HG02973 (cell line): ENCODE measurements around the gene IL32.
A peak's percentile ranks its signal among the peaks of the same experiment; 100 is the strongest.

Experiments
- ATAC-seq: cut with Tn5 transposase; IDR thresholded peaks from one replicate; pipeline ENCODE4 v1.9.1; 2021; ENCODE audit warnings: moderate library complexity; ENCODE audit not compliant: unreplicated experiment

IL32 gene

GRCh38 chr16:3027983-3028715 lies 37.3 kb upstream of the IL32 start:
- no peak for ATAC-seq

DNA sequence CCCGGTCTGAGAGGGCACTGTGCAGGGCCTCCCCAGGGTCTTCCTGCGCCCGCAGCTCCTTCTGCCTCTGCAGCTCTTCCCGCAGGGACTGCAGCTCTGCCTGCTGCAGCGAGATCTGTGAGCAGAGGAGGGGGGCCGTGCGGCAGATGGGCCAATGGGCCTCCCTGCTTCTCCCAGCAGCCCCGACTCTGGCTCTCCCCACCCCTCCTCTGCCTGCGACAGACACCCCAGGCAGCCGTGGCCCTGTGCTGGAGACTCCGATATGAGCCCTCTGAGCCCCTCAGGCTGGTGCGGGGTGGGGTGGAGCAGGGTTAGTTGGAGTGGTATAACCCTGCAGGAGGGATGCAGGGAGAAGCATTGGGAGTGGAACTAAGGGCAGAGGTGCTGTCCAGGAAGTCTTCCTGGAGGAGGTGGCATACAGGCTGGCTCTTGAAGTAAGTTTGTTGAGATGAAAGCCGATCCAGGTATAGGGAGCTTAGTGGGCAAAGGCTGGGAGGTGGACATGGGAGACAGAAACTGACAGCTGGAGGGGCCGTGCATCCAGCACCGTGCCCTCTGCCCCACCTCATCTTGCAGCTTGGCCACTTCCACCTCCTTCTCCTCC lies 36.6 kb upstream of the IL32 start:
- no peak for ATAC-seq

DNA sequence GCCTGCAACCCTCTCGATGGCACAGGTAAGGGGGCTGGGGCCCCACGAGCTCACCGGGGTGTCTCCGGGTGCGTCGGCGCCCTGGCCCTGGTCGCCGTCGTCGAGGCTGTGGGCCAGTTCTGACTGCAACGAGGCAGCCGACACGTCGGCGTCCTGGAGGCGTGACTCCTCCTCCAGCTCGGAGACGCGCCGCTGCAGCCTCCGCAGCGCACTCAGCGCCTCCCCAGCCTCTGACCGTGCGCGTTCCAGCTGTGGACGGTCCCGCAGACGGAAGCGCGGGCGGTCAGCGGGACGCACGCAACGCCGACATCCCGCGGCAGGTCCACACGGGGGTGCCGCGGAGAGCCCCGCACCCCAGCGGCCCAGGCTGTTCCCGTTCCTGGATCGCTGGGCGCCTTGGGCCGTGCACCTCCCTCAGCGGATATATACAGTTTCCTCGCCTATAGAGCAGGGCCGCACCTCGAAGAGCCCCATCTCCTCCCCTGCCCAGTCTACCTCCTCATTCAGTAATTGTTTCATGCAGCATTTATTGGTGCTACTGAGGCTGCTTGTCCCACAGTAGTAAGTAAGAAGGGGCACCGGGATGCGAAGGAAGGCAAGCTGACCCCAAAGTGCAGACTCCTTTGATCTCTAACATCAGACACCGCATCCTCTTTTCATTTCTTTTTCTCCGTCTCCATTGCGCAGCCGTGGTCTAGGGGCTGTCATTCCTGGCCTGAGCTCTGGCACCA lies 35.8 kb upstream of the IL32 start:
- ATAC-seq, result no peak

- no peak for ATAC-seq
Observed at GRCh38 chr16:3030222-3031212, 34.9 kb upstream of the IL32 start.

GRCh38 chr16:3032624-3033023 lies 32.8 kb upstream of the IL32 start:
- ATAC-seq, result no peak

DNA sequence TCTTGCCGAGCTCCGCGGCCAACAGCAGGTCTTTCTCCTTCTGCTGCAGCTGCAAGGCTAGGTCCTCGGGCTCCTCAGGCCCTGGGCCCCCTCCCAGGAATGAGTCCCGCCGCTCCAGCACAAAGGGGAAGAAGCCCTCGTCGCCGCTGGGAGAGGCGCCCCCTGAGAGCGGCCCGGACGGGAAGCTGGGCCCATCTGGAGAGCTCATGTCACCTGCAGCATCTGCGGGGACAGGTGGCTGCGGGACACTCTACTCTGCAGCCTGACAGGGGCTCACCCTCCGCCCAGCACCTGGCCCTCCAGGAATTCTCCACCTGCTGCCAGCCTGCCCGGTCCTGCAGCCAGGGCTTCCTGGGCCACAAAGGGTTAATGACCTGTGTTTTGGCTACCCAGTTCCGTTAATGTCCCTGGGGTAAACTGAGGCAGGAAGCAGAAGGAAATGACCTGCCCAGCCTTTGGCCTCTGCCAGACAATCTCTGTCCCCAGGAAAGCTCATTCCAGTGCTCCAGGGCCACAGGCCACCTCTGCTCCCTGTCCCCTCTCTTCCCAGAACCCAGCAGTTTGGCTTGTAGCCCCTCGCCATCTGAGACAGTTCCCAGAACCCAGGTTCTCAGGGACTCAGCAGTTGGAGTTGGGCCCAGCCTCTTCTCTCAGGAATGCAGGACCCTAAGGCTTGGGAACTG lies 30.0 kb upstream of the IL32 start:
- no peak for ATAC-seq

GRCh38 chr16:3035972-3036725 lies 29.3 kb upstream of the IL32 start:
- no peak for ATAC-seq

GRCh38 chr16:3036726-3037315 lies 28.6 kb upstream of the IL32 start, which contains the start of gene BICDL2:
TSS of gene BICDL2 (minus strand) at chr16:3036944. CDS start at chr16:3035496, 1,448 bp downstream.
- no peak for ATAC-seq

GRCh38 chr16:3038256-3038655 lies 27.2 kb upstream of the IL32 start:
- ATAC-seq, result no peak

GRCh38 chr16:3038896-3039295 lies 26.5 kb upstream of the IL32 start:
- ATAC-seq, result no peak

DNA sequence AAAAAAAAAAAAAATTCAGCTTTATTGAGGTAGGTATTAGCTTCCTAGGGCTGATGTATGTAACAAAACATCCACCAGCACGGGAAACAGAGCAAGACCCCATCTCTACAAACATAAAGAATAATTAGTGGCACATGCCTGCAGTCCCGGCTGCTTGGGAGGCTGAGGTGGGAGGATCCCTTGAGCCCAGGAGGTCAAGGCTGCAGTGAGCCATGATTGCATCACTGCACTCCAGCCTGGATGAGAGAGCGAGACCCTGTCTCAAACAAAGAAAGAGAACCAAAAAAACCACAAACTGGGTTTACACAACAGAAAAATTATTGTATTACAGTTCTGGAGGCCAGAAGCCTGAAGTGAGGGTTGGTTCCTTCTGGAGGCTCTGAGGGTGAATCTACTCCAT lies 23.1 kb upstream of the IL32 start:
- ATAC-seq, result no peak

DNA sequence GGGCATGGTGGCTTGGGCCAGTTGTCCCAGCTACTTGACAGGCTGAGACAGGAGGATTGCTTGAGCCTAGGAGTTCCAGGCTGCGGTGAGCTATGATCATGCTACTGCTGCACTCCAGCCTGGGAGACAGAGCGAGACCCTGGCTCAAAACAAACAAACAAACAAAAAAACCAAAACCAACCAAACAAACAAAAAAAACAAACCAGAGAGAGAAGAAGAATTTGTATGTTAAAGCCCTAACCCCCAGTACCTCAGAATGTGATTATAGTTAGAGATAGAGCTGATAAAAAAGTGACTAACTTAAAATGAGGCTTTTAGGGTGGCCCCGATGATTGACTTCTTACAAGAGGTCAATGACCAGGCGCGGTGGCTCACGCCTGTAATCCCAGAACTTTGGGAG lies 20.7 kb upstream of the IL32 start:
- no peak for ATAC-seq

GRCh38 chr16:3045758-3046640 lies 19.4 kb upstream of the IL32 start, which contains the start of gene MMP25:
TSS of gene MMP25 (plus strand) at chr16:3046561. CDS start at chr16:3046918, 357 bp downstream.
- peak; percentile 47 for ATAC-seq

- ATAC-seq, result no peak
Observed at GRCh38 chr16:3046641-3047386, 18.6 kb upstream of the IL32 start.

DNA sequence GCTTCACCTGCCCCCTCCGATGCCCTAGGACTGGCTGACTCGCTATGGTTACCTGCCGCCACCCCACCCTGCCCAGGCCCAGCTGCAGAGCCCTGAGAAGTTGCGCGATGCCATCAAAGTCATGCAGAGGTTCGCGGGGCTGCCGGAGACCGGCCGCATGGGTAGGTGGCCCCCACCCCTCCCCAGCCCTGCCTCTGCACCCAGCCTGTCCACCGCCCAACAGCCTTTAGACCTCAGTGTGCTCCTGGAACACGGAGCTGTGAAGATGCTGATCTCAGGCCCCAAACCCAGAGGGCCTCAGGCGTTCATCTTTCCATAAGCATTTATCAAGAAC lies 18.1 kb upstream of the IL32 start:
- ATAC-seq, result no peak

DNA sequence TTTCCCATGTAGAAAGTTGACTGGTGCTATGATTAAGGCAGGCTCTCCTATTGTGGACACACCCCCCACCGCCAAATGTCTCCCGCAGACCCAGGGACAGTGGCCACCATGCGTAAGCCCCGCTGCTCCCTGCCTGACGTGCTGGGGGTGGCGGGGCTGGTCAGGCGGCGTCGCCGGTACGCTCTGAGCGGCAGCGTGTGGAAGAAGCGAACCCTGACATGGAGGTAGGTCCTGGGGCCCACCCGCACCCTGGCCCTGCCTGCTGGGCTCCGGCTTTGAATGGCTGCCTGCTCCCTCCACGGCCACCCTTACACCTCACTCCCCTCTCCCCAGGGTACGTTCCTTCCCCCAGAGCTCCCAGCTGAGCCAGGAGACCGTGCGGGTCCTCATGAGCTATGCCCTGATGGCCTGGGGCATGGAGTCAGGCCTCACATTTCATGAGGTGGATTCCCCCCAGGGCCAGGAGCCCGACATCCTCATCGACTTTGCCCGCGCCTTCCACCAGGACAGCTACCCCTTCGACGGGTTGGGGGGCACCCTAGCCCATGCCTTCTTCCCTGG lies 15.4 kb upstream of the IL32 start:
- no peak for ATAC-seq

- no peak for ATAC-seq
Observed at GRCh38 chr16:3050487-3050886, 15.0 kb upstream of the IL32 start.
